Kidney (tissue), 14 donors: Measurements from ENCODE around the gene VPS29. TPM values are rescaled to one million over a fixed set of nuclear protein-coding genes. Genes with fewer than 3 reads are reported as not detected.

Source experiments
- DNase-seq, 5 donors: peaks; one replicate each; pipeline ENCODE4 v3.0.0-alpha.2; 2013 to 2020
- FAIRE-seq: peaks from 2 replicates; lab custom pipeline; 2012; peaks lifted over from hg19 to GRCh38; lab: Jason Lieb, UNC
- H3K27ac ChIP-seq, 2 donors: one replicate each; pipeline ENCODE4 v1.7.0; 2013; ENCODE audit warnings: low read depth in 2 of 2, low read length in 2 of 2, inconsistent platforms in 1 of 2
- H3K27me3 ChIP-seq: one replicate; pipeline ENCODE4 v1.7.1; 2013; ENCODE audit warnings: low read length, inconsistent platforms; ENCODE audit not compliant: control insufficient read depth, insufficient read depth
- H3K36me3 ChIP-seq, 3 donors: one replicate each; pipeline versions ENCODE4 v1.7.0 to v1.7.1; 2013; ENCODE audit warnings: low read length in 3 of 3, control low read depth in 1 of 3, inconsistent platforms in 1 of 3; ENCODE audit not compliant: insufficient read depth in 3 of 3, control insufficient read depth in 2 of 3
- H3K4me1 ChIP-seq, 3 donors: one replicate each; pipeline versions ENCODE4 v1.7.0 to v1.7.1; 2013; ENCODE audit warnings: low read length in 3 of 3, inconsistent platforms in 1 of 3, low read depth in 1 of 3; ENCODE audit not compliant: control insufficient read depth in 2 of 3, insufficient read depth in 2 of 3
- H3K4me3 ChIP-seq, 3 donors: one replicate each; pipeline versions ENCODE4 v1.7.0 to v1.8.1; 2013; ENCODE audit warnings: low read length in 3 of 3, control low read depth in 1 of 3, inconsistent platforms in 1 of 3
- H3K9ac ChIP-seq, 3 donors: one replicate each; pipeline versions ENCODE4 v1.7.0 to v1.7.1; 2013; ENCODE audit warnings: low read length in 3 of 3, control low read depth in 1 of 3, inconsistent platforms in 1 of 3
- H3K9me3 ChIP-seq, 3 donors: one replicate each; pipeline versions ENCODE4 v1.7.0 to v1.7.1; 2013; ENCODE audit warnings: low read length in 3 of 3, control low read depth in 1 of 3, inconsistent platforms in 1 of 3; ENCODE audit not compliant: control insufficient read depth in 2 of 3, insufficient read depth in 1 of 3
- CTCF ChIP-seq: IDR thresholded peaks from 3 replicates; pipeline ENCODE4 v1.5.1; 2012; ENCODE audit warnings: mild to moderate bottlenecking, moderate library complexity, borderline replicate concordance; ENCODE audit not compliant: insufficient read depth; ENCODE audit errors: extremely low read depth
- intact Hi-C: fragments of 100-400 bp; cut with DNase I; formaldehyde crosslinking; loops from one replicate; pipeline ENCODE4 v1.11.1; 2022
- polyA plus RNA-seq: library from polyadenylated mRNA; stranded (reverse); fragments of 350-450 nt; fragmentation: Illumina TruSeq; extraction: RNeasy Lipid Tissue Mini Kit (QIAGEN cat#74804); gene quantifications from one replicate; pipeline ENCODE4 v1.2.3, GENCODE V29; 2014; ENCODE audit warnings: low read depth, low replicate concordance; ENCODE audit not compliant: insufficient read depth
- total RNA-seq: library from RNA; stranded (reverse); fragmentation: NEBNext Ultra II Directional; extraction: Animal tissue kit (Norgen Biotek cat#: 25700); gene quantifications from one replicate; pipeline ENCODE4 v1.2.1, GENCODE V29; 2021
- donor health status: control.
- donor health status: control.
- donor health status: control.
- donor health status: control.
- donor health status: control.
- donor health status: DM: yes; HTN: yes; CAD: no.
- donor health status: Normal renal cell carcinoma (clear cell type).

Gene VPS29
- total and polyA plus RNA-seq, 2 donors from 2014 or later: 108 to 153 TPM

GRCh38 chr12:110475426-110475825, 26.5 kb downstream of the VPS29 start:
- no peak overlapping the region for H3K9ac ChIP-seq
- FAIRE-seq (no peak), DNase-seq (no peak)
- TF ChIP-seq CTCF: no peak
- no peaks in the 10 kb centered on the region for H3K9me3 ChIP-seq
- H3K4me3 ChIP-seq: no peak overlapping the region
- no peaks in the 10 kb centered on the region for H3K4me1 ChIP-seq
- intact Hi-C loops: no loop called here
- H3K36me3 ChIP-seq: no peaks in the 10 kb centered on the region
- no peak overlapping the region for H3K27ac ChIP-seq
- no peaks in the 10 kb centered on the region for H3K27me3 ChIP-seq

- Histone ChIP-seq H3K27ac (peak within 1 kb of the TSS; percentile 76 to 91), H3K4me1 (peaks cover 0 to 10% (median 3%) of the 10 kb centered on the region in 3 donors), H3K9ac (peak within 1 kb of the TSS; percentile 13 to 95 (median 94)), H3K36me3 (peaks cover 2 to 9% (median 2%) of the 10 kb centered on the region in 3 donors), H3K9me3 (no peaks in the 10 kb centered on the region), H3K27me3 (no peaks in the 10 kb centered on the region), H3K4me3 (peak within 1 kb of the TSS; percentile 89 to 93 (median 92))
- intact Hi-C loops: no loop called here
- TF ChIP-seq CTCF: peak; percentile 20
- FAIRE-seq (peak; percentile 86), DNase-seq (peak; percentile 98 to 100 (median 99))
Measured at GRCh38 chr12:110468214-110469048, 33.5 kb downstream of the VPS29 start, which contains the start of the genes FAM216A and GPN3. Gene FAM216A, plus strand, starts transcription at chr12:110468845. Its CDS starts 31 bp downstream, at chr12:110468876. Gene GPN3, minus strand, starts transcription at chr12:110468257. Its CDS starts 54 bp downstream, at chr12:110468203.

- no peak for TF ChIP-seq CTCF
- intact Hi-C loops: no loop called here
- H3K27me3 ChIP-seq: no peaks in the 10 kb centered on the region
- peak overlapping the region; percentile 47 to 76 for H3K27ac ChIP-seq
- FAIRE-seq (no peak), DNase-seq (no peak)
- H3K9ac ChIP-seq: peak overlapping the region; percentile 13 to 95 (median 94)
- no peaks in the 10 kb centered on the region for H3K9me3 ChIP-seq
- peak overlapping the region; percentile 89 to 93 (median 92) for H3K4me3 ChIP-seq
- H3K36me3 ChIP-seq: peaks cover 2 to 9% (median 2%) of the 10 kb centered on the region in 3 donors
- peaks cover 0 to 10% (median 3%) of the 10 kb centered on the region in 3 donors for H3K4me1 ChIP-seq
Measured at GRCh38 chr12:110467847-110468213, 34.1 kb downstream of the VPS29 start.
